Mesodermal cell (in vitro differentiated cells): ENCODE results near the gene AGFG2.
"Not testable (repeated sequence)": the region's sequence is repeated elsewhere in the genome, so short reads cannot be mapped to it uniquely, and the experiment has no call there.

Experiments used
- H3K27ac ChIP-seq: 2 replicates; pipeline ENCODE4 v1.7.0; 2013; ENCODE audit warnings: mild to moderate bottlenecking, low read depth, low read length, moderate library complexity; ENCODE audit not compliant: severe bottlenecking
- H3K36me3 ChIP-seq: 2 replicates; pipeline ENCODE4 v1.7.1; 2013; ENCODE audit warnings: mild to moderate bottlenecking, low read length, moderate library complexity; ENCODE audit not compliant: control insufficient read depth, insufficient read depth
- H3K4me1 ChIP-seq: one replicate; pipeline ENCODE4 v1.7.1; 2013; ENCODE audit warnings: mild to moderate bottlenecking, low read length; ENCODE audit not compliant: insufficient read depth, control insufficient read depth, poor library complexity, severe bottlenecking
- H3K4me3 ChIP-seq: 2 replicates; pipeline ENCODE4 v1.7.0; 2013; ENCODE audit warnings: low read length, control low read depth, mild to moderate bottlenecking; ENCODE audit not compliant: insufficient read depth, poor library complexity, severe bottlenecking; ENCODE audit errors: extremely low read depth
- H3K9me3 ChIP-seq: 2 replicates; pipeline ENCODE4 v1.7.1; 2013; ENCODE audit warnings: mild to moderate bottlenecking, low read length, moderate library complexity; ENCODE audit not compliant: control insufficient read depth
- WGBS, 2 experiments: methylation state at CpG; one replicate each; pipeline ENCODE4 v1.1.5; 2013; ENCODE audit warnings: missing lambda C conversion rate in 2 of 2; ENCODE audit not compliant: insufficient coverage in 2 of 2; 5-methylcytosine and 5-hydroxymethylcytosine counted together

AGFG2 gene

GRCh38 chr7:100541309-100541708, 2.3 kb downstream of the AGFG2 start:
- WGBS, 2 experiments, result 74 to 91% methylated on average over 3 to 5 of the region's 7 CpGs
- not testable (repeated sequence) for H3K27ac ChIP-seq

GRCh38 chr7:100543586-100543985, 4.6 kb downstream of the AGFG2 start:
- no peak overlapping the region for H3K27ac ChIP-seq
- no CpG with 5 or more reads among the region's 1 CpG for WGBS, 2 experiments
- H3K9me3 ChIP-seq, result no peaks in the 10 kb centered on the region
- H3K4me1 ChIP-seq, result peaks cover 40% of the 10 kb centered on the region
- H3K4me3 ChIP-seq, result no peak overlapping the region
- H3K36me3 ChIP-seq, result no peaks in the 10 kb centered on the region

More at GRCh38 chr7:100541309-100541708, 2.3 kb downstream of the AGFG2 start:
- H3K9me3 ChIP-seq, H3K36me3 ChIP-seq, H3K4me3 ChIP-seq: not testable (repeated sequence)
- H3K4me1 ChIP-seq, result peaks cover 17% of the 10 kb centered on the region

GRCh38 chr7:100544386-100544785, 5.4 kb downstream of the AGFG2 start:
- H3K27ac ChIP-seq, result no peak overlapping the region
- peaks cover 5% of the 10 kb centered on the region for H3K36me3 ChIP-seq
- H3K4me1 ChIP-seq, result peaks cover 42% of the 10 kb centered on the region
- no peaks in the 10 kb centered on the region for H3K9me3 ChIP-seq
- H3K4me3 ChIP-seq, result no peak overlapping the region
- 67 to 83% methylated on average over 4 of the region's 5 CpGs for WGBS, 2 experiments

GRCh38 chr7:100544967-100545359, 6.0 kb downstream of the AGFG2 start:
- Histone ChIP-seq H3K36me3 (peaks cover 9% of the 10 kb centered on the region), H3K4me3 (no peak overlapping the region), H3K4me1 (peaks cover 42% of the 10 kb centered on the region), H3K9me3 (no peaks in the 10 kb centered on the region), H3K27ac (peak overlapping the region; percentile 88)
- WGBS, 2 experiments, result 67 to 94% methylated on average over 1 of the region's 1 CpG

- H3K9me3 ChIP-seq, result no peaks in the 10 kb centered on the region
- 6 to 29% methylated on average over 1 to 2 of the region's 3 CpGs for WGBS, 2 experiments
- peak overlapping the region; percentile 88 for H3K27ac ChIP-seq
- peaks cover 11% of the 10 kb centered on the region for H3K36me3 ChIP-seq
- no peak overlapping the region for H3K4me3 ChIP-seq
- H3K4me1 ChIP-seq, result peaks cover 42% of the 10 kb centered on the region
Observed at GRCh38 chr7:100545360-100546128, 6.5 kb downstream of the AGFG2 start.

GRCh38 chr7:100546129-100546925, 7.3 kb downstream of the AGFG2 start:
- H3K9me3 ChIP-seq, result no peaks in the 10 kb centered on the region
- H3K4me1 ChIP-seq, result peaks cover 42% of the 10 kb centered on the region
- H3K36me3 ChIP-seq, result peaks cover 13% of the 10 kb centered on the region
- H3K4me3 ChIP-seq, result no peak overlapping the region
- peak overlapping the region; percentile 88 for H3K27ac ChIP-seq
- 68 to 93% methylated on average over 3 to 6 of the region's 10 CpGs for WGBS, 2 experiments

- H3K4me3 ChIP-seq, result peak overlapping the region; percentile 2
- 94 to 100% methylated on average over 4 to 6 of the region's 9 CpGs for WGBS, 2 experiments
- peaks cover 42% of the 10 kb centered on the region for H3K4me1 ChIP-seq
- no peaks in the 10 kb centered on the region for H3K9me3 ChIP-seq
- H3K36me3 ChIP-seq, result peaks cover 20% of the 10 kb centered on the region
- H3K27ac ChIP-seq, result peak overlapping the region; percentile 88
Observed at GRCh38 chr7:100546926-100547800, 8.2 kb downstream of the AGFG2 start.

- no peak overlapping the region for H3K4me3 ChIP-seq
- peaks cover 42% of the 10 kb centered on the region for H3K4me1 ChIP-seq
- peaks cover 26% of the 10 kb centered on the region for H3K36me3 ChIP-seq
- WGBS, 2 experiments, result 67 to 92% methylated on average over 1 to 2 of the region's 2 CpGs
- peak overlapping the region; percentile 88 for H3K27ac ChIP-seq
- H3K9me3 ChIP-seq, result no peaks in the 10 kb centered on the region
Observed at GRCh38 chr7:100547872-100548271, 8.9 kb downstream of the AGFG2 start.

GRCh38 chr7:100548446-100548845, 9.4 kb downstream of the AGFG2 start:
- Histone ChIP-seq H3K36me3 (peaks cover 26% of the 10 kb centered on the region), H3K4me1 (peaks cover 42% of the 10 kb centered on the region)
- H3K9me3 ChIP-seq, H3K27ac ChIP-seq, H3K4me3 ChIP-seq: not testable (repeated sequence)
- WGBS, 2 experiments, result 72 to 88% methylated on average over 2 to 4 of the region's 5 CpGs

- Histone ChIP-seq H3K9me3 (no peaks in the 10 kb centered on the region), H3K36me3 (peaks cover 51% of the 10 kb centered on the region), H3K4me3 (no peak overlapping the region), H3K27ac (no peak overlapping the region), H3K4me1 (peaks cover 13% of the 10 kb centered on the region)
- WGBS, 2 experiments, result 100% methylated on average over 2 of the region's 2 CpGs
Observed at GRCh38 chr7:100552532-100552931, 13.5 kb downstream of the AGFG2 start.
